GM19043 (cell line): Measurements from ENCODE around the gene OR2H1.

ENCODE experiments used
- ATAC-seq: cut with Tn5 transposase; IDR thresholded peaks from one replicate; pipeline ENCODE4 v1.9.1; 2021; ENCODE audit warnings: low read depth; ENCODE audit not compliant: unreplicated experiment

OR2H1 gene

GRCh38 chr6:29507319-29507718 is 50.4 kb downstream of the OR2H1 start:
- ATAC-seq: no peak

GRCh38 chr6:29509239-29509638 is 52.3 kb downstream of the OR2H1 start:
- peak; percentile 89 for ATAC-seq

GRCh38 chr6:29509711-29510110 is 52.8 kb downstream of the OR2H1 start:
- ATAC-seq: no peak

GRCh38 chr6:29510202-29510601 is 53.2 kb downstream of the OR2H1 start:
- ATAC-seq: no peak

- ATAC-seq: no peak
Measured at GRCh38 chr6:29510746-29511300, 53.9 kb downstream of the OR2H1 start.
